ENCODE data around the gene CA9.

GRCh38 chr9:35662437-35662836 is 11.3 kb upstream of the CA9 start:
- TF ChIP-seq POLR2A (IDR thresholded peaks at IDR 0.05) (no peak), CTCF (IDR thresholded peaks at IDR 0.05) (no peak)

Data from transverse colon (tissue), 3 donors.